Nucleus accumbens (tissue), 56 donors: Measurements from ENCODE around the gene GALNT10.

Experiments
- DNase-seq, 56 donors: peaks; one replicate each; lab custom pipeline; 2025; lab: John Stamatoyannopoulos, UW

Gene GALNT10

DNA sequence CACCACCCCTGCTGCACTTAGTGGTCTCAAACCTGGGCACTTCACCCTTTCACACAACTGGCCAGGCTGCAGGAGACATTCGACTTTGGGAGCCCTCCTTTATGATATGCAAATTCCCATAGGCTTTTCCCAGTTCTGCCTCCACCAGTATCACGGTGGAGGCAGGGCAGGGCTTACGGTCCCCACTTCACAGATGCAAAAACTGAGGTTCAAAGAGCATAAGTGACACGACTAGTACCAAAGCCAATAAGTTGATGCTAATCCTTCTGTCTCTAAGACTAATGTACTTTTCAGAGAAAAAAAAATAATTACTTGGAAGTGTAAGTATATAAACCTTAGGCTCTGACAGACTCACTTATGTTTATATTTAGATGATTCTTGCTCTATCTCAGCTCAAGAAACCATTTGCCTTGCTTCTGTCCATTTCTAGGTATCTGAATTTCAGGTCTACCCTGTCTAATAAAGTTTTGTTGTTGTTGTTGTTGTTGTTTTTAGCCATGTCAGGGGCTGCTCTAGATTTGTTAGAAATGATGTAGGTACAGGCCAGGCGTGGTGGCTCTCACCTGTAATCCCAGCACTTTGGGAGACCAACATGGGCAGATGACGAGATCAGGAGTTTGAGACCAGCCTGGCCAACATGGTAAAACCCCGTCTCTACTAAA is 10.7 kb downstream of the GALNT10 start:
- DNase-seq, result no peak

DNA sequence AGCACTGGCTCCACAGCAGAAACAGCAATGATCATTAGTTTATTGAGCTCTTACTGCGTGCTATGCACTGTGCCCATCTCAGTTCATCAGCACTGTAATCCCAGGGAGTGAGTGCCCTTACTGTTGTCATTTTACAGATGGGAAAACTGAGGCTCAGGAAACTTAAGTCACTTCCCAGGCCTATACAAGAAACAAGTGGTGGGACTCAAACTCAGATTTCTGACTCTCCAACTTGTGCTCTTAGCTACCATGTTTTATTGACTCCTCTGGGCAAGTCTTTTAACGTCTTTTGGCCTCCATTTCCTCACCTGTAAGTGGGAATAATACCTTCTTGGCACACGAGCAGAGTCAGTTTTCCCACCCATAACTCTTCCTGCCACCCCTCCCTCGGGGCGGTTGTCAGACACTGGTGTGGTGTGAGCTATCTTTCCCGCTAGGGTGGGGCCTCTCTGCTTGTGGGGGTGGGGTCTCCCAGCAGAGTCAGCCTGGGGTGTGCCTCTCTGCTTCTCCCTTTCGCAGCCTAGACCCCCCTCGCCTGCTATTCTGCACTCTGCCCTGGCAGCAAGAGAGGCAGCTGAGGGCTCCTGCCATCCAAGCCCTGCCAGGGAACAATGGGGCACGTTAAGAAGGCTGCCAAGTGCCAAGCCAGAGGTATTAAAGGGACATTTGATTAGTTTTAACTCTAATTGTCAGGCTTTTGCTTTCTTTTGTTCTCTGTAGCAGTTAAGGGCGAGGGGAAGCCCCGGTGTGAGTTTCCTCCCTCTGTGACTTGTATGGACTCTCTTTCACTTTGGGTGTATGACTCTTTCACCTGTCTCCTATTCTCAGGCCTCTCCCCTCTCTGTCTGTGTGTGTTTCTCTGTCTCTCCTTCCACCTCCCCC is 12.1 kb downstream of the GALNT10 start:
- peak in 16 of 56 donors; percentile 7 to 40 (median 18) for DNase-seq

DNA sequence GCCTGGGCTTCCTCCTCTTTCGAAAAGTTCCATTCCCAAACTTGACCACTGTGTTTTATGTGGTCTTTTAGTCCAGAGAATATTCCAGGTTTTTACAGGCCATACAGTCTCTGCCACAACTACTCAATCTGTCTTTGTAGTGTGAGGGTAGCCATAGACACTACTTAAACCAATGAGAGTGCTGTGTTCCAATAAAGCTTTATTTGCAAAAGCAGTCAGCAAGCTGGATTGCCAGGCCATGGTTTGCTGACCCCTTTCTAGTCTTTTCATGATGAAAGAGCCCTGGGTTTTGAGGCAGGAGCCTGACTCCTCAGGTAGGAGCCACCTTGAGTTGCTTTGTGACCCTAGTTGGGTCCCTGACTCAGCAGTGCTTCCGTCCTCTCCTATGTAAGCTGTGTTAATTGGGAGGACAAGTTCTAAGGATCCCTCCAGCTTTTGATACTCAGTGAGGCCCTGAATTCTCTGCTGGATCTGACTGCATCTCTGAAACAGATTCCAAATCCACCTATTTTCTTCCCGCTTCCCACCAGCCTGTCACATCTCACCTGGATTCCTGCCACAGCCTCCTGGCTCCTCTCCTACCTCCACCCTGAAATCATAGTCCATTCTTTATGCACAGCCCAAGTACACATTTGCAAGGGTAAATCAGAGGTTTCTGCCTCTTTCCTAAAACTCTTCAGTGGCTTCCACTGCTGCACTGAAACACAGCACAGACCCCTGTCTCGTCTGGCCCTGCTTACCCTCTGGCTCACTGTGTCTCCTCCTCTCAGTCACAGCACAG is 13.5 kb downstream of the GALNT10 start:
- no peak for DNase-seq

DNA sequence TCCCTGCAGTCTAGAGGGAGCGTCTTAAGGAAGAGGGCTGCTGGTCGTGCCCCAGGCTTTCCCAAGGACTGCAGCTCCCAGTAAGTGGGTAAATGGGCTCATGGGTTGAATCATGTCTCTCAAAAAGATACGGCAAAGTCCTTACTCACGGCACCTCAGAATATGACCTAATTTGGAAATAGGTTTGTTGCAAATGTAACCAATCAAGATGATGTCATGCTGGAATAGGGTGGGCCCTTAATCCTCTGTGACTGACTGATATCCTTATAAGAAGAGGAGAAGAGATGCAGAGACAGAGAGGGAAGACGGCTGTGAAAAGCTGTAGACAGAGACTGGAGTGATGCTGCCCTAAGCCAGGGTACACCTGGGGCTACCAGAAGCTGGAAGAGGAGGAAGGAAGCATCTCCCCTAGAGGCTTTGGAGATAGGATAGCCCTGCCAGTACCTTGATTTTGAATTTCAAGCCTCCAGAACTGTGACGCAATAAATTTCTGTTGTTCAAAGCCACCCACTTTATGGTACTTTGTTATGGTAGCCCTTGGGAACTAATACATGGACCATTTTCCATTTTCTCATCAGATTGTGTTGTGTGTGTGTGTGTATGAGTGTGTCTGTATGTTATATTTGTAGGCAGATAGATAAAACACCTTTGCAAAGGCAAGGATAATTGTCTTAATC is 15.0 kb downstream of the GALNT10 start:
- DNase-seq, result no peak

DNA sequence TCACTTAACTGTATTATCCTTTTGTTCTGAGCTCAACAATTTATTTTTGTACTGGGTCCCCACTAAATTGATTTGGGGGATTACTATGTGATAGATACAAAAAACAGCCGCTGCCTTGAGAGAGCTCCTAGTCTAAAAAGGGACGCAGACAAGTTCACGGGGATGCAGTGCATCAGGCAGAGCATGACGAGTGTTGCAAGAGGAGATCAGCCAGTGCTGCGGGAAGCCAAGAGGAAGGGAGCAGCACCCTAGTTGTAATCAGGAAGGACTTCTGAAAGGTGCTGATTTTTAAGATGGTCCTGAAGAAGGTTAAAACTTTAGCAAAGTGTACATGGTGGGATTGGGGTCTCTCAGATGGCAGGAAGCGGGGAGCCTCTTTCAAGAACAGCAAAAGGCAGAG is 15.8 kb downstream of the GALNT10 start:
- DNase-seq, result peak in 9 of 56 donors; percentile 3 to 26 (median 18)

DNA sequence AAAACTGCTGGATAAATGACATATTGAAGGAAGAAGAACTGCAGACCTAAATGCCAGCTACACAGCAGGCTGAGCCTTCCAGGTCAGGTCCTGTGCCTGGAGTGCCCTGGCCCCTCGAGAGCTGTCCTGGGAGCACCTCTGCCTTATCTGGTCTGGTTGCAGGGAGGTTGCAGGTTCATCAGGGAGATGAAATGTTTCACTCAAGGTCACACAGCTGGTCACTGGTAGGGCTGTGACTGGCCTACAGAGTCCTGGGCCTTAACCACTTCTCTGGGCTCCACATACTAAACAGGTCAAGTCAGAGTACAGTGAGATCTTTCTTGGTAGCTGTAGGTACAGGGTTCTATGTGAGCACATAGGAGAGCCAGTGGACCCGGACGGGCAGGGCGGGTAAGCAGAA is 16.7 kb downstream of the GALNT10 start:
- DNase-seq, result no peak

DNA sequence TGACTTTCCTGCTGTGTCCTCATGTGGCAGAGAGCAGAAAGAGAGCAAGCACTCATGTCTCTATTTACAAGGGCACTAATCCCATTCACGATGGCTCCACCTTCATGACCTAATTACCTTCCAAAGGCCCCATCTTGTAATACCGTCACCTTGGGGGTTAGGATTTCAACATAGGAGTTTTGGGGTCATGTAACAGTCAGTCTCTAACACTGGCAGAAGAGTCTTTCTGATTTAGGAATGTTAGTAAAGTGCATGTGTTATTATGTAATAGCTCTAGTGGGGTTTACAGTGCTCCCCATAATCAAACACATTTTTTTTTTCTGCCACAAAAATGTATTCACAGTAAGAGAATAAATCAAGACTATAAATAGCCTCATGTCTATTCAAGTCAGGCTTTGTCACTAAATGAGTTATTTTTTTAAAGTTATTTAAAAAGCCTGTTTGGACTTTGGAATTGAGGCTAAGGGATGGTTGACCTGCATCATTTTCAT is 19.1 kb downstream of the GALNT10 start:
- no peak for DNase-seq

DNA sequence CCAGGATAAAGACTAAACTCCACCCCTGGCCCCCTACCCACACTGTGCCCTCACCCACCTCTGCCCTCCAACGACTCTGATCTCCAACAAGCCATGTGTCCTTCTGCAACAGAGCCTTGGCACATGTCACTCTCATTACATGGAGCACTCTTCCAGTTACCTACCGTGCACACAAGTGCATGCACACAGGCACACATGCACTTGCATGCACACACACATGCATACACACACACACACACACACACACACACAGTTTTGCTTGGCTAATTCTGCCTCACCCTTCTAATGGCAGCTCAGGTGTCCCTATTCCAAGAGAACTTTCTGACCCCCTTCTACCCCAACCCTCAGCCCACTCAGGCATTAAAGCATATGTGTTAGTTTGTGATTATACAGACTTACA is 19.6 kb downstream of the GALNT10 start:
- DNase-seq, result no peak

DNA sequence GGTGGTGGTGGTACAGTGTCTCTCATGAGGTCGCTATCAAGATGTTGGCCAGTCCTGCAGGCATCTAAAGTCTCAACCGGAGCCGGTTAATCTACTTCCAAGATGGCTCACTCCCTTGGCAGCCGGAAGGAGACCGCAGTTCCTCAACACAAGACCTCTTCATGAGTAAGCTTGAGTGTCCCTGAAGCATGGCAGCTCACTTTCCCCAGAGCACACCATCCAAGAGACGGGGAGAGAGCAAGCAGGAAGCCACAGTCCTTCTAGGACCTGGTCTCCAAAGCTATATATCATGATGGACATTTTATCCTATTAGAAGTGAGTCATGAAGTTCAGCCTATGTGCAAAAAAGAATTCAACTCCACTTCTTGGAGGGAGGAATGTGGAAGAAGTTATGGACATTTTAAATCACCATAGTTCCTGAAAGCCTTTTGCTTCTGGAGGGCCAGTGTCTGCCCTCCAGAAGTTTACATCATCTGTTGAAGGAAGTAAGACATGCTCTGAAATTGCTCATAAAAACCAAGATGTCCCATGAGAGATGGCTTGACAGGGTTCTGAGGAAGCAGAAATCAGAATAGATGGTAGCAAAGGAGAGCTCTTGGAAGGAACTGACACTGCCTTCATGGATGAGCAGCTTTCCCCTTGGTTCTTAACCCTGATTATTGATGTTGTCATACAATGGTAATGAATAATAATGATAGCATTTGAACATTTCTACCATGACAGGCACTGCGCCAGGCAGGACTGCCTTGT is 21.3 kb downstream of the GALNT10 start:
- no peak for DNase-seq

DNA sequence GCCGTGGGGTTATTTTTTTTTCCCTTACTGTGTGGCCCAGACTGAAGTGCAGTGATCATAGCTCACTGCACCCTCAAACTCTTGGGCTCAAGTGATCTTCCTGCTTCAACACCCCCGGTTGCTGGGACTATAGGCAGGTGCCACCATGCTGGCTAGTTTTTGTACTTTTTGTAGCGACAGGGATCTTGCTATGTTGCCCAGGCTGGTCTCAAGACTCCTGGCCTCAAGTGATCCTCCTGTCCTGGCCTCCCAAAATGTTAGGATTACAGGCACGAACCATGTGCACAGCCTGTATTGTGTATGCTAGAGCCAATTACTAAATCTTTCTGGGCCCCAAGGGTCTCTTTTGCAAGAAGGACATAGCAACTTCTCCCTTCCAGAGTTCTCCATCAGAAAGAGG is 23.1 kb downstream of the GALNT10 start:
- no peak for DNase-seq

DNA sequence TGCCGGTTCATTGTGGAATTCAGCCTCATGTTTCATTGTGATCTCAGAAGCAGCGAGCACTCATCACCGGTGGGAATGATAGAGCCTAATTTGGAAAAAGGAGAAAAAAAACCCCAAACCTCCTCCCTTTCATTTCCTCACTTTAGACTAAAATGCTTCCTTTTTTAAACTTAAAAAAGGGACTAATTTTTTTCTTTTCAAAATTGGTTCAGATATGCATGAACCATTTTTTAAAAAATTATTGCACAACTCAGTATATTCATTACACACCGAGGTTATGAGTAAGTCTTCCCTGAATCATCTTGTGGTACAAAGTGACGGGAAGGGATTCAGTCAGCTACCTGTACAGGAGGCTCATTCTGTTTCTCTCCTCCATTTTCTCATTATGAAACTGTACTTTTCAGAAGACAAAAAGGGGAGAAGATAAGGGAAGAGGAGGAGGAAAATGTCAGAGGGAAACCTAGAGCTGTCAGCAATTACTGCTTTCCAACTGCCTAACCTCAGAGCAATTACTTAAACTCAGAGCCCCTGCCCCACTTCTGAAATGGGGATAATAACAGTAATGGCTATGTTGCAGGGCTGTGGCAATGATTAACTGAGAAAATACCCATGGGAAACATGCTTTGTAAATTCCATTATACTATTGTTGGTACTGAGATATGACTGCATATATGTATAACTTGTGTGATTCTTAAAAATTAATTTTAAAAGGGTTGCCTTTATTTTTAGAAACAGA is 24.0 kb downstream of the GALNT10 start:
- peak in 5 of 56 donors; percentile 7 to 41 (median 16) for DNase-seq

DNA sequence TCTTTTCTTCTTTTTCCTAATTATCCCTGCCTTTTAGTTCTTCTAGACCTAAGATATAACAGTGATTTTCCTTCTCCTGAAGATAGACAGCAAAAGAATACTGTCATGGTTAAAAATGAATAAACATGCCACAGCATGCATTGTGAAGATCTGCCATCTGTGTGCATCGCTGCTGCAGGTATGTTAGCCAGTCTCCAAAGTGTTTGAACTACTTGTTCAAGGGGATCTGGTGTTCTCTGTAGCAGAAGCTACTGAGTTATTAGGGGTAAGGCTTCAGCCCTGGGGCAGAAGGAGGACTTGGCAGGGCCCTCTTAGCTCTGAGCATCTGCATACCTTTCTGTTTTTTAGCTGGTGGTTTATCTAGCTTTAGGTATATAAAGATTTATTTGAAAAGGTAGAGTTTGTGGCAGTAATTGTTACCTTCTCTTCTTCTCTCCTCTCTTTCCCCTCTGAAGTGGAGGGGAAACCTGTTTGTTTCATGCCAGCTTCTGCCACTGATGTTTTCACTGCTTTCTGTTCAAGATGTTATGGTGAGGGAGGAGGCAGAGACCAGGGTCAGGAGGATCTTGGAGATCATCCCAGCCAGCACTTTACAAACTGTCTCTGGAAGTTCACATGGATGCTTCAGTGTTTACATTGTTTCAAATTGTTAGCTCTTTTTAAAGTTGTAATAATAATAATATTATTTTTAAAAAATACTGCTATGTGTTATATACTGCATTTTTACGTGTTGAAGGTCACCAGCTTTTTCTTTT is 25.2 kb downstream of the GALNT10 start:
- DNase-seq, result no peak

DNA sequence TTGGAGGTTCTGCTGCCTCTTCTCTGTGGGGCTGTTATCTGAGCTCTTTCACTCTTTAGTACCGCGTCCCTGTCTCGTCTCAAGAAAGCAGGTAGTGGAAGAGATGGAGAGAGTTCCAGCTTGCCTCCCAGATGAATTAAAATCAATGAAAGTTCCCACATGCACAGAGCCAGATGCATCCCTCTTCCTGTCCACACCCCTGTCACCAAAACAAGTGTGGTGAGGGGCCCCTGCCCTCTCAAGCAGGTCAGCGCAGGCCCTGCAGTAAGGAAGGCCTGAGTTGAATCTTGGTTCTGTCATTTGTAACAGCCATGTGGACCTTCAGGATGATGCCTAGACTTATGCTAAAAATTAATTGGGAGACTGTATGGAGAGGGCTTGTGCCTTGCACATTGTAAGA is 26.9 kb downstream of the GALNT10 start:
- no peak for DNase-seq

DNA sequence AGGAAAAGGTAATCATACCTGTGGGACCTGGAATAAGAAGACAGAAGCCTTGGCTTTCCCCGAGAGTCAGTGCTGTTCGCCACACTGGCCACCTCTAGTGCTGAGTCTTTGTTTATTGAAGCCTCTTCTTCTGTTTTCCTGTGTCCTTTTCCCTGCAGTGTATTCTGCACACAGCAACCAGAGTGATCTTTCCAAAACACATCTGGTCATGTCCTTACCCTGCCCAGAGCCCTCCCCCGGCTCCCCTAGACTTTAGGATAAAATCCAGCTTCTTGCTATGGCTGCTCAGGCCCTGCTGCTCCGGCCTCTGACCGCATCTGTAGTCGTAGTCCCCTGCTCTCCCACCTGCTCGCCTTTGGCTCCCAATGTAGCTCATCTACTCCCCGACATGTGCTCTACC is 28.3 kb downstream of the GALNT10 start:
- no peak for DNase-seq

DNA sequence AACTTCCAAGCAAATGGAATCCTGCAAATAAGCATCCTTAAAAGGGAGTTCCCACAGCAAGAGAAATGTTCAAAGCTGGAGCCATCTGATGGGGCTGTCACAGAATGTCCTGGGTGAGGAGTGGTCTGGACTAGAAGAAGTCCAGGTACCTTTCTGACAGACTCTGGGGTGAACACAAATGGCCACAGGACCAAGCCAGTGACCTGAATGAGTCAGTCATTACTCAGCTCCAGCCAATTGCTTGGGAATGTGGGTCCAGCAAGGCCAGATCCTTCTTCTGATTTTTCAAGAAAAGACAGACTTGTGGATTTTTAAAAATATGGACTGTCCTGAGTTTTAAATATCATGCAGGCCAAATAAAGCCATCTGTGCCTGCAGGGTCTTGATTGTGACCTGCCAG is 30.1 kb downstream of the GALNT10 start:
- DNase-seq, result no peak

DNA sequence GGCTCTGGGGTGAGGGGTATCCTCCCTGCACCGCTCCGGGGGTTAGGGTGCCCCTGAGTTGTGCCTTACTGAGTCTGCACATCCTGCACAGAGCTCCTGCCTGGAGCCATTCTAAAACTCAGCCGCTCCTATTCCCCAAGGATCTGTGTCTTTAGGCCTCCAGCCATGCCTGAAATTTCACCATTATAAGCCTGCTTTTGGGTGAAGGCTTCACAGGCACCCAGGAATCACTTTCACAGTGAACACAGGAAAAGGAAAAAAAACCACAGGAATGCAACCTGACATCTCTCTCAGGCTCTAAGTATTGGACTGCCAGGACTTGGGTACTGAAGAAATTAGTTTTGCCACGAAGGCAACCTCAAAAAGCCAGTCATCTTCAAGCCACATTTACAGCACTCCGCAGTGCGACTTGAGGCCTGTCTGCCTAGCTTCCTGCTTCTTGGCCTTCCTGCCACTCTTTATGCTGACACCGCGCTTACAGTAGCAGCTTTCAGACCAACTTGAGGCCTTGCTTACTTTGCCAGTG is 30.9 kb downstream of the GALNT10 start:
- DNase-seq, result peak in 5 of 56 donors; percentile 8 to 25 (median 16)

DNA sequence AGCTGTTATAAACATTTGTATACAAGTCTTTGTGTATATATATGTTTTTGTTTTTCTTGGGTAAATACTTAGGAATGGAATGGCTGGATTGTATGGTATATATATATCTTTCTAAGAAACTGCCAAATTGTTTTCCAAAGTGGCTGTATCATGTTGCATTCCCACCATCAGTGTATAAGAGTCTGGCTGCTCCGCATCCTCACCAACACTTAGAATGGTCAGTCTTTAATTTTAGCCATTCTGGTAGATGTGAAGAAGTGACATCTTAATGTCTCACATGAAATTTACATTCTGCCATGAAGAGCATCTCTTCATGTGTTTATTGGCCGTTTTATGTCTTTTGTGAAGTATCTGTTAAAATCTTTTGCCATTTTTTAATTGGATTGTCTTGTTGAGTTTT is 31.9 kb downstream of the GALNT10 start:
- no peak for DNase-seq

DNA sequence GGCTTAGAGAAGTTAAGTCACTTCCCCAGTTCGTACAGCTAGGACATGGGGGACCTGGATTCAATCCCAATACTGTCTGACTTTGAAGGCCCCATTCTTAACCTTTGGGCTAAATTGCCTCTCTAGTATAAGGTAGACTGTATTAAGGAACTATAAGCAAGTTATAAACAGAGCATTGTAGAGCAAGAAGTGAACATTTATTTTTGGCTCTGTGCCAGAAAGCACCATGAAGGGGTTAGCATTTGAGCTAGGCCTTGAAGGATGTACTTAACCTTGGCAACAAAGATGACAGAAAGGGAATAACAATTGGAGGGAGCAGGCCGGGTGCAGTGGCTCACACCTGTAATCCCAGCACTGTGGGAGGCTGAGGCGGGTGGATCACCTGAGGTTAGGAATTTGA is 32.8 kb downstream of the GALNT10 start:
- DNase-seq, result no peak
